ENCODE data around the gene GLRB.

DNA sequence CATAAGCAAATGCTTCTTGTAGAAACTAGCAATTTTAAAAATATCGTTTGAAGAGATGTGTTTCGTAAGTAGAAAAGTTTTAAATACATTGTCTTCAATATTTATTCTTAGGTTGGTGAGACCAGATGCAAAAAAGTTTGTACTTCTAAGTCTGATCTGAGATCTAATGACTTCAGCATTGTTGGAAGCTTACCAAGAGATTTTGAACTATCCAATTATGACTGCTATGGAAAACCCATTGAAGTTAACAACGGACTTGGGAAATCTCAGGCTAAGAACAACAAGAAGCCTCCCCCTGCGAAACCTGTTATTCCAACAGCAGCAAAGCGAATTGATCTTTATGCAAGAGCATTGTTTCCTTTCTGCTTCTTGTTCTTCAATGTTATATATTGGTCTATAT lies 94.4 kb downstream of the GLRB start:
- TF ChIP-seq CTCF (IDR thresholded peaks at IDR 0.05) (no peak), POLR2A (IDR thresholded peaks at IDR 0.05) (no peak)

Data from breast epithelium (tissue), 3 donors.